HT1080 (cell line): Measurements from ENCODE around the gene TYROBP. TPM values are rescaled to one million over a fixed set of nuclear protein-coding genes. Genes with fewer than 3 reads are reported as not detected.

Source experiments
- small RNA-seq: library from RNA; depleted of rRNA; stranded (forward); fragments of <200 nt; gene quantifications from one replicate; pipeline ENCODE3, GENCODE V24; 2014
- total RNA-seq: library from RNA; depleted of rRNA; stranded (reverse); fragments of >200 nt; shearing (Covaris generic); gene quantifications from 2 replicates; pipeline ENCODE4 v1.2.3, GENCODE V29; 2014; rRNA removed

The TYROBP gene
- total RNA-seq, 1 experiment from 2014 or later = not detected

Small RNAs within 50 kb of the gene (small RNA-seq; reads per million reads assigned to genes)
- gene AF038458.1 (not detected), gene RN7SL402P (not detected)

Other genes with a start within 250 kb of the TYROBP start
- gene UPK1A, start 241.8 kb downstream of the TYROBP start, total RNA-seq = not detected in 2 replicates
- not detected in 2 replicates for gene ZBTB32, start 203.7 kb downstream of the TYROBP start, total RNA-seq
- gene KMT2B, start 190.3 kb downstream of the TYROBP start, total RNA-seq = 7.7 and 10.9 TPM in 2 replicates
- 2.9 and 11.1 TPM in 2 replicates for gene IGFLR1, start 165.8 kb downstream of the TYROBP start, total RNA-seq
- gene U2AF1L4, start 162.9 kb downstream of the TYROBP start, total RNA-seq = 8.4 and 13.3 TPM in 2 replicates
- 48.5 and 50.6 TPM in 2 replicates for gene PSENEN, start 162.6 kb downstream of the TYROBP start, total RNA-seq
- 4.5 and 5.4 TPM in 2 replicates for gene LIN37, start 159.7 kb downstream of the TYROBP start, total RNA-seq
- 0.17 TPM in 1 of 2 replicates, not detected in the other for gene HSPB6, start 151.3 kb downstream of the TYROBP start, total RNA-seq
- gene PROSER3, start 150.1 kb downstream of the TYROBP start, total RNA-seq = 8.6 and 10.8 TPM in 2 replicates
- 1.3 and 1.8 TPM in 2 replicates for gene ARHGAP33, start 132.7 kb downstream of the TYROBP start, total RNA-seq
- not detected in 2 replicates for gene PRODH2, start 95.5 kb downstream of the TYROBP start, total RNA-seq
- not detected in 2 replicates for gene NPHS1, start 55.8 kb downstream of the TYROBP start, total RNA-seq
- gene KIRREL2, start 51.4 kb downstream of the TYROBP start, total RNA-seq = not detected in 2 replicates
- gene APLP1, start 39.7 kb downstream of the TYROBP start, total RNA-seq = 1.6 and 6.6 TPM in 2 replicates
- 5.8 and 5.9 TPM in 2 replicates for gene NFKBID, start 7.8 kb downstream of the TYROBP start, total RNA-seq
- not detected in 2 replicates for gene HCST, start 5.8 kb downstream of the TYROBP start, total RNA-seq
- gene LRFN3, start 28.1 kb upstream of the TYROBP start, total RNA-seq = 1.9 and 3.4 TPM in 2 replicates
- gene SDHAF1, start 86.9 kb upstream of the TYROBP start, total RNA-seq = 18.0 and 22.9 TPM in 2 replicates
- gene SYNE4, start 100.5 kb upstream of the TYROBP start, total RNA-seq = not detected in 2 replicates
- 13.9 and 15.3 TPM in 2 replicates for gene ALKBH6, start 105.9 kb upstream of the TYROBP start, total RNA-seq
- gene CLIP3, start 124.6 kb upstream of the TYROBP start, total RNA-seq = 0.45 TPM in 1 of 2 replicates, not detected in the other
- gene THAP8, start 146.0 kb upstream of the TYROBP start, total RNA-seq = 2.4 and 2.6 TPM in 2 replicates
- 17.4 and 20.2 TPM in 2 replicates for gene WDR62, start 146.6 kb upstream of the TYROBP start, total RNA-seq
- gene OVOL3, start 202.8 kb upstream of the TYROBP start, total RNA-seq = not detected in 2 replicates
- gene POLR2I, start 206.6 kb upstream of the TYROBP start, total RNA-seq = 124 and 135 TPM in 2 replicates
- gene TBCB, start 207.2 kb upstream of the TYROBP start, total RNA-seq = 176 and 193 TPM in 2 replicates
- 391 and 431 TPM in 2 replicates for gene CAPNS1, start 231.8 kb upstream of the TYROBP start, total RNA-seq
- gene COX7A1, start 244.2 kb upstream of the TYROBP start, total RNA-seq = not detected in 2 replicates